ENCODE measurements around the gene ARF3. TPM values are rescaled to one million over a fixed set of nuclear protein-coding genes. Genes with fewer than 3 reads are reported as not detected.

ARF3 gene
- total and polyA plus RNA-seq, 9 of the 15 experiments (the other 6 are each of a cell fraction or from before 2014, with no cell fraction given) = 5.9 to 170 (median 64.4) TPM

GRCh38 chr12:48993787-48994186, 36.5 kb upstream of the ARF3 start (continued):
- TF ChIP-seq NCOA1 (IDR thresholded peaks at IDR 0.05; ENCODE audit: low read depth) = no peak

GRCh38 chr12:48991247-48992050, 34.2 kb upstream of the ARF3 start:
- no peaks in the 10 kb centered on the region for H3K36me3 ChIP-seq (ENCODE audit: control insufficient read depth, insufficient read depth, low read length)
- CTCF ChIA-PET (ENCODE audit: low intra/inter-chr PET ratio) = interaction anchor here (0.6 kb wide), 1 partner anchor 87 kb away, joined by 3 read pairs; no protein-coding TSS in a partner anchor
- in situ Hi-C loops (cut with MboI) (no loop called here), intact Hi-C loops (cut with micrococcal nuclease) (loop anchor here (10.0 kb wide), 1 partner anchor 243 kb away; no protein-coding TSS in a partner anchor)
- H2AFZ ChIP-seq (ENCODE audit: low read depth, low read length) = no peak overlapping the region
- peaks cover 5% of the 10 kb centered on the region; the same call in 1 of the 2 replicates for H4K20me1 ChIP-seq (replicated peaks; ENCODE audit: control insufficient read depth, insufficient read depth, low read length)
- FAIRE-seq (no peak), ATAC-seq (no peak), DNase-seq (ENCODE audit: extremely low read depth in 1 of 4, low spot score in 3 of 4) (no peak)
- 7% methylated on average over 6 of the region's 8 CpGs for WGBS (ENCODE audit: insufficient coverage, low coverage, missing lambda C conversion rate)
- H3K9ac ChIP-seq (ENCODE audit: insufficient read depth in 1 of 2, low read depth in 2 of 2, low read length in 2 of 2) = peak overlapping the region in 1 of 2 experiments; percentile 38; a peak in 1 of 4 replicates
- POLR2A ChIA-PET = no interaction called here
- no peaks in the 10 kb centered on the region for H3K9me1 ChIP-seq (ENCODE audit: control insufficient read depth, insufficient read depth, low read length)
- no peak overlapping the region for H3K27ac ChIP-seq (ENCODE audit: extremely low read depth, low read depth, low read length)
- no peaks in the 10 kb centered on the region for H3K9me3 ChIP-seq (replicated peaks; ENCODE audit: control insufficient read depth, insufficient read depth, low read depth, low read length)
- BruUV-seq (replicated peaks) = no TSS peak
- TF ChIP-seq HDAC1 (IDR thresholded peaks at IDR 0.05) = no peak
- TF ChIP-seq ZNF384 (IDR thresholded peaks at IDR 0.05; ENCODE audit: low read depth, low read length) = peak; percentile 53
- no peak overlapping the region for H3K4me2 ChIP-seq (ENCODE audit: insufficient read depth, low read length)
- H3K4me3 ChIP-seq = no peak overlapping the region
- H3K27me3 ChIP-seq (ENCODE audit: control insufficient read depth in 2 of 2, insufficient read depth in 2 of 2, low read length in 2 of 2) = peaks cover 8 to 19% of the 10 kb centered on the region in 2 experiments; a peak in 4 of 5 replicates
- H3K4me1 ChIP-seq (replicated peaks in 1 of 2; ENCODE audit: control insufficient read depth in 2 of 2, insufficient read depth in 2 of 2, low read length in 2 of 2) = peaks cover 4 to 18% of the 10 kb centered on the region in 2 experiments; a peak in 3 of 5 replicates
- H3K79me2 ChIP-seq (ENCODE audit: control insufficient read depth, insufficient read depth, low read length) = no peaks in the 10 kb centered on the region

All from K562 (cell line).